Neural cell (in vitro differentiated cells): ENCODE data around the gene PTPRR. TPM values are rescaled to one million over a fixed set of nuclear protein-coding genes. Genes with fewer than 3 reads are reported as not detected.

ENCODE experiments used
- H2AFZ ChIP-seq: fragments of 200-600, 300-800 bp; sonication (generic), shearing (Covaris generic); 2 replicates; pipeline ENCODE4 v1.6.0; 2014; ENCODE audit warnings: low read depth, mild to moderate bottlenecking, antibody characterized with exemption, low read length, moderate library complexity
- H3F3A ChIP-seq: fragments of 200-600 bp; shearing (Covaris generic); 2 replicates; pipeline ENCODE4 v1.6.1; 2016; ENCODE audit warnings: mild to moderate bottlenecking, moderate library complexity, mixed read lengths, antibody characterized with exemption, low read length; ENCODE audit not compliant: insufficient read depth, poor library complexity, severe bottlenecking
- H3K27ac ChIP-seq: fragments of 200-600, 300-800 bp; sonication (generic), shearing (Covaris generic); 2 replicates; pipeline ENCODE4 v1.5.1; 2014; ENCODE audit warnings: mild to moderate bottlenecking, low read length, moderate library complexity
- H3K27me3 ChIP-seq: fragments of 300-800, 200-600 bp; sonication (generic), shearing (Covaris generic); 2 replicates; pipeline ENCODE4 v1.6.0; 2014; ENCODE audit warnings: mild to moderate bottlenecking, low read depth, low read length, moderate library complexity; ENCODE audit not compliant: insufficient read depth
- H3K36me3 ChIP-seq: fragments of 300-800, 200-600 bp; sonication (generic), shearing (Covaris generic); 2 replicates; pipeline ENCODE4 v1.5.1; 2014; ENCODE audit warnings: mild to moderate bottlenecking, antibody characterized with exemption, low read length, moderate library complexity; ENCODE audit not compliant: insufficient read depth
- H3K4me2 ChIP-seq: fragments of 300-800, 200-600 bp; sonication (generic), shearing (Covaris generic); 2 replicates; pipeline ENCODE4 v1.6.0; 2014; ENCODE audit warnings: mild to moderate bottlenecking, low read length
- H3K4me3 ChIP-seq: fragments of 300-800, 200-600 bp; sonication (generic), shearing (Covaris generic); 2 replicates; pipeline ENCODE4 v1.5.1; 2014; ENCODE audit warnings: mild to moderate bottlenecking, low read length, moderate library complexity
- H3K79me2 ChIP-seq: fragments of 200-600 bp; shearing (Covaris generic); replicated peaks from 2 replicates; pipeline ENCODE4 v1.6.0; 2014; ENCODE audit warnings: mild to moderate bottlenecking, low read length, moderate library complexity; ENCODE audit not compliant: insufficient read depth
- H3K9ac ChIP-seq: fragments of 300-800, 200-600 bp; sonication (generic), shearing (Covaris generic); 2 replicates; pipeline ENCODE4 v1.6.1; 2016; ENCODE audit warnings: mild to moderate bottlenecking, low read length, mixed read lengths
- H3K9me2 ChIP-seq: fragments of 200-600 bp; shearing (Covaris generic); 2 replicates; pipeline ENCODE4 v1.6.1; 2016; ENCODE audit warnings: mild to moderate bottlenecking, low read length, mixed read lengths; ENCODE audit not compliant: insufficient read depth
- H3K9me3 ChIP-seq: fragments of 200-600, 300-800 bp; sonication (generic), shearing (Covaris generic); 2 replicates; pipeline ENCODE4 v1.6.1; 2016; ENCODE audit warnings: mild to moderate bottlenecking, mixed run types, low read length, moderate library complexity, mixed read lengths
- H4K20me1 ChIP-seq: fragments of 200-600 bp; shearing (Covaris generic); 2 replicates; pipeline ENCODE4 v1.6.1; 2016; ENCODE audit warnings: mild to moderate bottlenecking, mixed run types; ENCODE audit not compliant: insufficient read depth
- CTCF ChIP-seq: fragments of 450-650 bp; IDR thresholded peaks from 2 replicates; pipeline ENCODE4 v1.5.1; 2014; ENCODE audit warnings: antibody characterized with exemption, mild to moderate bottlenecking, moderate library complexity; ENCODE audit not compliant: poor library complexity, severe bottlenecking
- EP300 ChIP-seq: fragments of 450-650 bp; conservative IDR thresholded peaks from 2 replicates; pipeline ENCODE4 v1.6.1; 2014; ENCODE audit warnings: antibody characterized with exemption, mild to moderate bottlenecking, moderate library complexity; ENCODE audit not compliant: poor library complexity, severe bottlenecking
- EZH2 ChIP-seq: fragments of 200-600, 300-800 bp; shearing (Covaris generic), sonication (generic); IDR thresholded peaks from 2 replicates; pipeline ENCODE4 v1.6.1; 2014; ENCODE audit warnings: antibody characterized with exemption, low read length, borderline replicate concordance, mild to moderate bottlenecking; ENCODE audit not compliant: insufficient read depth, poor library complexity, severe bottlenecking
- MXI1 ChIP-seq: fragments of 450-650 bp; conservative IDR thresholded peaks from 2 replicates; pipeline ENCODE4 v1.6.1; 2014; ENCODE audit warnings: antibody characterized with exemption, mild to moderate bottlenecking; ENCODE audit not compliant: poor library complexity, severe bottlenecking
- POLR2AphosphoS5 ChIP-seq: IDR thresholded peaks from 2 replicates; pipeline ENCODE4 v1.6.1; 2012
- REST ChIP-seq: IDR thresholded peaks from 2 replicates; pipeline ENCODE4 v1.6.1; 2012; ENCODE audit warnings: borderline replicate concordance
- SMC3 ChIP-seq: fragments of 450-650 bp; conservative IDR thresholded peaks from 2 replicates; pipeline ENCODE4 v1.6.1; 2014; ENCODE audit warnings: antibody characterized with exemption, mild to moderate bottlenecking, moderate library complexity; ENCODE audit not compliant: poor library complexity
- TAF1 ChIP-seq: IDR thresholded peaks from 2 replicates; pipeline ENCODE4 v1.6.1; 2012; ENCODE audit warnings: low read depth
- polyA plus RNA-seq: library from polyadenylated mRNA; depleted of rRNA; stranded (reverse); fragments of >200 nt; gene quantifications from 2 replicates; pipeline ENCODE4 v1.2.3, GENCODE V29; 2014

Gene PTPRR
- polyA plus RNA-seq, 1 donor from 2014 or later, result 2.2 TPM

- H3K79me2 ChIP-seq, result no peaks in the 10 kb centered on the region
- H3K9ac ChIP-seq, result no peak overlapping the region
- H2AFZ ChIP-seq, result no peak overlapping the region
- no peaks in the 10 kb centered on the region for H3K9me2 ChIP-seq
- H3F3A ChIP-seq, result no peaks in the 10 kb centered on the region
- no peaks in the 10 kb centered on the region for H4K20me1 ChIP-seq
- TF ChIP-seq REST, result no peak
- TF ChIP-seq MXI1, result no peak
- no peaks in the 10 kb centered on the region for H3K36me3 ChIP-seq
- no peak overlapping the region for H3K4me2 ChIP-seq
- H3K27ac ChIP-seq, result no peak overlapping the region
- H3K4me3 ChIP-seq, result no peak overlapping the region
- H3K27me3 ChIP-seq, result no peaks in the 10 kb centered on the region
- no peaks in the 10 kb centered on the region for H3K9me3 ChIP-seq
Measured at GRCh38 chr12:70779250-70779649, 141.3 kb downstream of the PTPRR start.

- H3K9me3 ChIP-seq, result no peaks in the 10 kb centered on the region
- no peaks in the 10 kb centered on the region for H3K9me2 ChIP-seq
- H3K27me3 ChIP-seq, result no peaks in the 10 kb centered on the region
- H3K9ac ChIP-seq, result no peak overlapping the region
- no peak overlapping the region for H3K4me2 ChIP-seq
- H4K20me1 ChIP-seq, result no peaks in the 10 kb centered on the region
- H3K79me2 ChIP-seq, result no peaks in the 10 kb centered on the region
- no peaks in the 10 kb centered on the region for H3K36me3 ChIP-seq
- H2AFZ ChIP-seq, result no peak overlapping the region
- no peak overlapping the region for H3K4me3 ChIP-seq
- no peaks in the 10 kb centered on the region for H3F3A ChIP-seq
- H3K27ac ChIP-seq, result no peak overlapping the region
- TF ChIP-seq EP300 (no peak), MXI1 (no peak), TAF1 (no peak), CTCF (no peak)
Measured at GRCh38 chr12:70774055-70774454, 146.5 kb downstream of the PTPRR start.

GRCh38 chr12:70772836-70773235, 147.7 kb downstream of the PTPRR start:
- TF ChIP-seq REST (no peak), MXI1 (no peak), EP300 (no peak), SMC3 (no peak), POLR2AphosphoS5 (no peak), CTCF (no peak), TAF1 (no peak), EZH2 (no peak)
- Histone ChIP-seq H3K4me2 (no peak overlapping the region), H3K36me3 (no peaks in the 10 kb centered on the region), H3F3A (no peaks in the 10 kb centered on the region), H2AFZ (no peak overlapping the region), H3K9me2 (no peaks in the 10 kb centered on the region), H3K27me3 (no peaks in the 10 kb centered on the region), H3K9ac (no peak overlapping the region), H3K27ac (no peak overlapping the region), H3K4me3 (no peak overlapping the region), H4K20me1 (no peaks in the 10 kb centered on the region), H3K9me3 (no peaks in the 10 kb centered on the region), H3K79me2 (no peaks in the 10 kb centered on the region)
